HCEC 1CT (cell line): ENCODE data around the gene NMT1.

Source experiments
- DNase-seq: peaks from one replicate; pipeline ENCODE4 v3.0.0-alpha.2; 2017

The NMT1 gene

DNA sequence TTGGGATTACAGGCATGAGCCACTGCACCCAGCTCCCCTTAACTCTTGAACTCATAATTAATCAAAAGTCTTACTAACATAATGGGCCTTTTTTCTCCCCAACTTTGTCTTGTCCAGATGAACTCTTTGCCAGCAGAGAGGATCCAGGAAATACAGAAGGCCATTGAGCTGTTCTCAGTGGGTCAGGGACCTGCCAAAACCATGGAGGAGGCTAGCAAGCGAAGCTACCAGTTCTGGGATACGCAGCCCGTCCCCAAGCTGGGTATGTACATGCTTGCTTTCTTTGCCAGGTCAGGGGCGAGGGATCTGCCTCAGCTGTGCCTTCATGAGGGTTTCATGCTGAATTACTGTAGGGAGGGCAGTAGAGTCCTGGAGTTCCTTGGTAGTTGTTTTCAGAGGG, 25.3 kb downstream of the NMT1 start:
- no peak for DNase-seq

- DNase-seq, result no peak
These were observed 25.9 kb downstream of the NMT1 start for GRCh38 chr17:45086865-45087503.

DNA sequence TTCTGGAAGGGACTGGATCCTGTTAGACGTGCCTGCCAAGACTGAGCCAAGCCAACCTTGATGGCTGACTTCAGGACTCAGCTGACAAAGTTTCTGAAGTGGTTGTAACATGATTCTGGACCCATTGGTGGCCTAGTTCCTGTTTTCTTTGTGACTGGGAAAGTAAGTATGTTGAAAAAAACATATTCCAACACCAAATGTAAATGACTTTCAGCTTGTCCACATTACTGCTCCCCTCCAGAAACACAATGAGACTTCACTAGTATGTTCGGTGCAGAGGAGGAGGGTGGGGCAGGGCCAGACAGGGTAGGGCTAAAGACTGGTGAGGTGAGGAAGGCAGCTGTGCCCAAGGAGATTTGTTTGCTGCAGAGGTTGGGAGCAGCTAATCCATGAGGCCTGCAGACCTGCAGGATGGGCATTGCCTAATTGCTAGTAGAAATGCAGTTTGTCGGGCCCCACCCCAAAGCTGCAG, 26.4 kb downstream of the NMT1 start:
- no peak for DNase-seq

DNA sequence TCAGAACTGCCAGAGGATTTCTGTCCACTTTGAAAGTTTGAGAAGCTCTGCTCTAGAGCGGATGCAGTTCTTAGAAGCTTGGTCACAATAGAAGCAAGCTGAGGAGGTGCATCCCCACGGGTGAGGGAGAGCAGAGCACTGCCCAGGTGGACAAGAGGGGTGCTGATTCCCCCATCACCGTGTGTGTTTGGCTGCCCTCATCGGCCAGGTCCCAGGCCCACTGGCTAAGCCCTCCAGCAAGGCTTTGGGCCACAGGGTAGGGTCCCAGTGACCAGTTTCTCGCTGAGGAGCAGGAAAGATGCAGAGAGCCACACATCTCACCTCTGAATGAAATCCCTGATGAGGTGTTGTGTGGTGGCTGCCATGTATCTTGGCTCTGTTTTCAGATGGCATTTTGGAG, 26.9 kb downstream of the NMT1 start:
- no peak for DNase-seq

DNA sequence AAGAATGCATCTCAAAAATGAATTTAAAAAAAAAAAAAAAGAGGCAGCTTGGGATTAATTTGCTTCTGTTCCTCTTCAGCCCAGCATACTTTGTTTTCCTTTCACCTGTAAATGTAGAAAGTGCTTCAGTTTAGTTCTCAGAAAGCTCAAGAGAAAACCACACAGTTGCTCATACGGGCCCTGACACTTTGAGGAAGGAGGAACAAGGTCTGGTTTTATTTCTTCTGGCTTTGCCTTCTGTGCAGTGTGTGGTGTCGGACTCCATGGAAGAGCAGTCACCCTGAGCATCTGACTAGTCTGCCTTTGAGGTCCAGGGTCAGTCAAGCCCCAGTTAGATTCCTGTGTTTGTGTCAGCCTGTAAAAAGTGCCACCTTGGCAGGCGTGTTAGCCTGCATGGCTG, 27.6 kb downstream of the NMT1 start:
- DNase-seq, result no peak

DNA sequence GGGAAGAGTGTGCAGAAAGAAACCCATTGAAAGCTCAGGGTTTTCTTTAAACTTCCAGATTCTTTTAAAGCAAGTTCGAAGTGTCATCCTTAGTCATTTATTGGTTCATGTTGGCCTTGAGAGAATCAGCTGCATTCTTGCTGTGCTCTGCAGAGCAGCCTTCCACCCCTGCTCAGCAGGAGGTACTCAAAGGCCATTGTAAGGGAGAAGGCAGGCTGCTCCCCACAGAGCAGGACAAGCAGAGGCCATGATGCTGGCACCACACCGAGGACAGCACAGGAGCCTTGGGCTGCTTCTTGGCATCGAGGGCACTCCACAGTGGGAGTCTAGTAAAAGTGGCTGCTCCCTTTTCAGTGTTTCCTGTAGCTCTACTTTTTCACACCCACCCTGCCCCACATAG, 29.6 kb downstream of the NMT1 start:
- DNase-seq, result no peak

- peak; percentile 53 for DNase-seq
These were observed 30.8 kb downstream of the NMT1 start for GRCh38 chr17:45091778-45092425.

GRCh38 chr17:45092911-45093430, 31.9 kb downstream of the NMT1 start:
- peak; percentile 98 for DNase-seq

- no peak for DNase-seq
These were observed 32.5 kb downstream of the NMT1 start for GRCh38 chr17:45093444-45094110.

DNA sequence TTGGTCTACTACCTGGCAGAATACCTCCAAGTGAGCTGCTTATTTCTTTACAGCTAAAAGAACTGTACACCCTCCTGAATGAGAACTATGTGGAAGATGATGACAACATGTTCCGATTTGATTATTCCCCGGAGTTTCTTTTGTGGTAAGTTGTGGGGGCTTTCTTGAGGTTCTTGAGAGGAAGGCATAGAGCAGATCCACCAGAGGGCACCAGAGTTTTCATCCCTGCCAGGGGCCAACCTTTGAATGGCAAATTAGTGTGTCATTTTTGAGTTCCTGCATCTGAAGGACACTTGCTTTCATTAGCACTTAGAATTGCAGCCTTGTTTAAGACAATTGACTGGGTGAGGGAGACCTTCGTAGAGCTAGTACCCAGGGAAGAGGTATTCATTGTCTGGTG, 35.0 kb downstream of the NMT1 start:
- peak; percentile 43 for DNase-seq

GRCh38 chr17:45096926-45097325, 35.8 kb downstream of the NMT1 start:
- no peak for DNase-seq

DNA sequence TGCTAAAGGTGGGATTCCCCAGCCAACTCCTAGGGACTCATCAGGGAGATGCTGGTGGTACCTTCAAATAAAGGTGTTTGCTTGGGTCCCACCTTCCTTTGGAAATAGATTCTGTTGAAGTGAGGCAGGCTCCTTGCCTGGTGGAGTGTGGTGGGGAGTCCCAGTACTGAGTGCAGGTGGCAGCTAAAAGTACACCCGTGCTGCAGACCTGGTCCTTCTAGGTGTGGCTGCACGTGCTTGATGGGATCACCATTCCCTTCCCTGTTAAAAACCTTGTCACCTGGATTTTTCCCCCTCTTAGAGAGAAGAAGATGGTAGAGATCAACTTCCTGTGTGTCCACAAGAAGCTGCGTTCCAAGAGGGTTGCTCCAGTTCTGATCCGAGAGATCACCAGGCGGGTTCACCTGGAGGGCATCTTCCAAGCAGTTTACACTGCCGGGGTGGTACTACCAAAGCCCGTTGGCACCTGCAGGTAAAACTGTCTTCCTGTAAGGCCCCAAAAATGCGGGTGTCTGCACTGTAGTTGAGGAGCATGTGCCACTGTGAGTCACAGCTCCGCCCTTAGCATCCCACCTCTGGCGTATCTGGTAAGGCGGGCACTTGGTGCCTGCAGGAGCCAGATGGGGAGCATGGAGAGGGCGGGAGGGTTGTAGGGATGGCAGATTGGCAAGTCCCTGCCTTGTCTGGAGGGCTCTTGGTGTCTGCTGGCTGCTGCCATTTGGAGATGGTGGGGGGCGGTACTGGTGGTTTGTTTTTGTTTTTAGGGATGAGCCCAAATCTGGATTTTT, 37.2 kb downstream of the NMT1 start:
- no peak for DNase-seq

GRCh38 chr17:45098869-45099616, 37.9 kb downstream of the NMT1 start:
- peak; percentile 59 for DNase-seq

- no peak for DNase-seq
These were observed 40.4 kb downstream of the NMT1 start for GRCh38 chr17:45101546-45101882.

GRCh38 chr17:45101883-45102811, 41.0 kb downstream of the NMT1 start:
- no peak for DNase-seq

DNA sequence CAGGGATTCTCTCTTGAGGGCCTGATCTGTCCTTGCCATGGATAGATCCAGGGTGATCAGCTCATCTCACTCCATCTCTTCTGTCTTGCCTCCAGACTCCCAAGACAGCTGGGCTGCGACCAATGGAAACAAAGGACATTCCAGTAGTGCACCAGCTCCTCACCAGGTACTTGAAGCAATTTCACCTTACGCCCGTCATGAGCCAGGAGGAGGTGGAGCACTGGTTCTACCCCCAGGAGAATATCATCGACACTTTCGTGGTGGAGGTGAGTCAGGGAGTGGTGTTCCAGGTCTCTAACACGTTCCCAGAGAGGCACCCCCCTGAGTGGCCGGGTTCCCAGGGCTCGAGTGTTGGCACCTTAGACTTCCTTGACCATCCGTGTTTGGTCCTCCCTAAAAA, 41.7 kb downstream of the NMT1 start:
- DNase-seq, result no peak

- no peak for DNase-seq
These were observed 42.2 kb downstream of the NMT1 start for GRCh38 chr17:45103269-45103795.

DNA sequence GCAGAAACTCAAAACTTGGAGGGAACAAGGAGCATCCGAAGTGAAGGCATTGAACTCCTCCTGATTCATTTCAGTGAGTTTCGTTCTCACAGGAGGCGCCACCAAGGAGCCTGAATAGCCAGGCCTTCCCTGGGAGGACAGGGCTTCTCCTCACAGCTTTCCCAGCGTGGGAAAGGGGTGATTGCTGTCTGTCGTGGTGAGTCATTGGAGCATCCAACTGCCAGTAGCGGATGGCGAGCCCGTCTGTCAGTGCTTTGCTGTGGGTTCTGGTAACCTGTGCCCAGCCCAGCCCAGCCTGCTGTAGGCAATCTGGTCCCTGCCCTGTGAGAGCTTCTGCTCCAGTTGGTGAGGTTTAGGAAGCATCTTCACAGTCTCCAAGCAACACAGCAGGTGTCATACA, 42.9 kb downstream of the NMT1 start:
- DNase-seq, result no peak

GRCh38 chr17:45104497-45104896, 43.4 kb downstream of the NMT1 start:
- DNase-seq, result no peak

- DNase-seq, result no peak
These were observed 43.9 kb downstream of the NMT1 start for GRCh38 chr17:45104907-45105624.
